Smooth muscle cell (in vitro differentiated cells): Measurements from ENCODE around the gene DNAJC6. TPM values are rescaled to one million over a fixed set of nuclear protein-coding genes. Genes with fewer than 3 reads are reported as not detected.

Source experiments
- DNase-seq: peaks from one replicate; lab custom pipeline; 2025; ENCODE audit not compliant: unreplicated experiment; lab: John Stamatoyannopoulos, UW
- H2AFZ ChIP-seq: fragments of 200-600 bp; sonication (generic); 2 replicates; pipeline ENCODE4 v1.6.0; 2016; ENCODE audit warnings: antibody characterized with exemption, low read depth, mild to moderate bottlenecking
- H3F3A ChIP-seq: fragments of 200-600 bp; sonication (generic); 2 replicates; pipeline ENCODE4 v1.6.0; 2017; ENCODE audit warnings: antibody characterized with exemption, low read depth
- H3K27ac ChIP-seq: fragments of 200-600 bp; sonication (generic); 2 replicates; pipeline ENCODE4 v1.5.1; 2016; ENCODE audit warnings: low read depth, mild to moderate bottlenecking
- H3K27me3 ChIP-seq: fragments of 200-600 bp; sonication (generic); 2 replicates; pipeline ENCODE4 v1.6.1; 2016; ENCODE audit warnings: low read depth, mild to moderate bottlenecking
- H3K36me3 ChIP-seq: fragments of 200-600 bp; sonication (generic); 2 replicates; pipeline ENCODE4 v1.5.1; 2016; ENCODE audit warnings: low read depth
- H3K4me1 ChIP-seq: fragments of 200-600 bp; sonication (generic); 2 replicates; pipeline ENCODE4 v1.5.1; 2016; ENCODE audit warnings: low read depth
- H3K4me2 ChIP-seq: fragments of 200-600 bp; sonication (generic); 2 replicates; pipeline ENCODE4 v1.6.0; 2016; ENCODE audit warnings: mild to moderate bottlenecking
- H3K4me3 ChIP-seq: fragments of 200-600 bp; sonication (generic); 2 replicates; pipeline ENCODE4 v1.5.1; 2016; ENCODE audit warnings: mild to moderate bottlenecking
- H3K79me2 ChIP-seq: fragments of 200-600 bp; sonication (generic); 2 replicates; pipeline ENCODE4 v1.6.0; 2016; ENCODE audit warnings: low read depth, mild to moderate bottlenecking
- H3K9ac ChIP-seq: fragments of 200-600 bp; sonication (generic); 2 replicates; pipeline ENCODE4 v1.6.0; 2016; ENCODE audit warnings: low read depth
- H3K9me3 ChIP-seq: fragments of 200-600 bp; sonication (generic); replicated peaks from 2 replicates; pipeline ENCODE4 v1.5.1; 2016; ENCODE audit warnings: low read depth
- H4K20me1 ChIP-seq: fragments of 200-600 bp; sonication (generic); 2 replicates; pipeline ENCODE4 v1.6.0; 2016; ENCODE audit warnings: low read depth
- WGBS: methylation state at CpG from one replicate; pipeline ENCODE4 v1.1.7; 2016; ENCODE audit warnings: low lambda C conversion rate; 5-methylcytosine and 5-hydroxymethylcytosine counted together
- polyA plus RNA-seq: library from polyadenylated mRNA; unstranded; fragments of >200 nt; fragmentation: Nextera tagmentation; extraction: Ambion mirVana; gene quantifications from 2 replicates; pipeline ENCODE4 v1.2.1, GENCODE V29; 2016
- total RNA-seq: library from RNA; depleted of rRNA; stranded (reverse); fragments of >200 nt; gene quantifications from 2 replicates; pipeline ENCODE4 v1.2.3, GENCODE V29; 2014
- TF ChIP-seq, protein P1 (sequence below): fragments of 200-600 bp; sonication (generic); IDR thresholded peaks from 2 replicates; pipeline ENCODE4 v1.5.1; 2017; ENCODE audit warnings: borderline replicate concordance, mild to moderate bottlenecking, antibody characterized with exemption; ENCODE audit not compliant: insufficient read depth, poor library complexity, severe bottlenecking

The DNAJC6 gene
- total and polyA plus RNA-seq, 2 experiments from 2014 or later = 0.70 to 7.8 TPM

DNA sequence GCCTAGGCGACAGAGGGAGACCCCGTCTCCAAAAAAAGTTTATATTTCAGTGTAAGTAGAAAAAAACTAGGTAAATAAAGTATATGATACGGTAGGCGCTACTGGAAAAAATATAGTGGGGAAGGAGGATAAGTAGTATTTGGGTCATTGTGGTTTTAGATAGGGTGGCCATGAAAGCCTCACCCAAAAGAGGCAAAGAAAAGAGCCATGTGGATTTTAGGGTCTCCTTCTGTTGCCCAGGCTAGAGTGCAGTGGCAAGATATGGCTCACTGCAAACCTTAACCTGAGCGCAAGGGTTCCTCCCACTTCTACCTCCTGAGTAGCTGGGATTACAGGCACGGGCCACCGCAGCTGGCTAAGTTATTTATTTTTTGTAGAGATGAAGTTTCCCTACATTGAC, 128.3 kb downstream of the DNAJC6 start:
- no peak for DNase-seq
- Histone ChIP-seq H3K4me2 (no peak overlapping the region), H3K4me1 (peaks cover 8% of the 10 kb centered on the region), H3K36me3 (no peaks in the 10 kb centered on the region), H4K20me1 (peaks cover 12% of the 10 kb centered on the region), H3K27me3 (no peaks in the 10 kb centered on the region), H2AFZ (no peak overlapping the region), H3K9me3 (no peaks in the 10 kb centered on the region), H3K27ac (no peak overlapping the region), H3K9ac (no peak overlapping the region), H3K4me3 (no peak overlapping the region), H3F3A (peaks cover 13% of the 10 kb centered on the region), H3K79me2 (peaks cover 3% of the 10 kb centered on the region)
- TF ChIP-seq, protein P1, sequence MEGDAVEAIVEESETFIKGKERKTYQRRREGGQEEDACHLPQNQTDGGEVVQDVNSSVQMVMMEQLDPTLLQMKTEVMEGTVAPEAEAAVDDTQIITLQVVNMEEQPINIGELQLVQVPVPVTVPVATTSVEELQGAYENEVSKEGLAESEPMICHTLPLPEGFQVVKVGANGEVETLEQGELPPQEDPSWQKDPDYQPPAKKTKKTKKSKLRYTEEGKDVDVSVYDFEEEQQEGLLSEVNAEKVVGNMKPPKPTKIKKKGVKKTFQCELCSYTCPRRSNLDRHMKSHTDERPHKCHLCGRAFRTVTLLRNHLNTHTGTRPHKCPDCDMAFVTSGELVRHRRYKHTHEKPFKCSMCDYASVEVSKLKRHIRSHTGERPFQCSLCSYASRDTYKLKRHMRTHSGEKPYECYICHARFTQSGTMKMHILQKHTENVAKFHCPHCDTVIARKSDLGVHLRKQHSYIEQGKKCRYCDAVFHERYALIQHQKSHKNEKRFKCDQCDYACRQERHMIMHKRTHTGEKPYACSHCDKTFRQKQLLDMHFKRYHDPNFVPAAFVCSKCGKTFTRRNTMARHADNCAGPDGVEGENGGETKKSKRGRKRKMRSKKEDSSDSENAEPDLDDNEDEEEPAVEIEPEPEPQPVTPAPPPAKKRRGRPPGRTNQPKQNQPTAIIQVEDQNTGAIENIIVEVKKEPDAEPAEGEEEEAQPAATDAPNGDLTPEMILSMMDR = no peak
- WGBS = 98% methylated on average over 7 of the region's 7 CpGs

DNA sequence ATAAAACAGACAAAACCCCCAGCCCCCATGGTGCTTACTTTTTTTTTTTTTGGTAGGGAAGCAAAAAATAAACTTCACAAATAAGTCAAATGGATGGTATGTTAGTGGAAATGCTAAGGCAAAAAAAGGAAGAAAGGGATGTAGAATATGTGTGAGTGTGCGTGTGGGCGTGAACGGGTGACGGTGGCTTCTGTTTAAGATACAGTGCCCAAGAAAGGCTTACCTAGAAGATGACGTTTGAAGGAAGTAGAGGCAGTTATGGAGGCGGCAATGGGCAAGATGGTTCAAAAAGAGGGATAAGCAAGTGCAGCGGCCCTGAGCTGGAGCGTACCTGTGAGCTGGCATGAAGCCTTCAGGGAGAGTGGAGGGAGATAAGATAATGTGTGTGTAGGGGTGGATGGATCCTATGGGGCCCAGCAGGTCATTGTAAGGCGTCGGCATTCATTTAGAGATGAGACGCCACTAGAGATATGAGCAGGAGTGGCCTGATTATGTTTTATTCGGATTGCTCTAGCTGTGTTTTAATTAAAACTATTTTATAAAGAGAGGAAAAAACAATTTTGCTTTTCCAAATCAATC, 131.1 kb downstream of the DNAJC6 start:
- Histone ChIP-seq H3K27me3 (no peaks in the 10 kb centered on the region), H3K36me3 (no peaks in the 10 kb centered on the region), H3K4me2 (no peak overlapping the region), H3K4me1 (peaks cover 7% of the 10 kb centered on the region), H3K4me3 (no peak overlapping the region), H3K9ac (no peak overlapping the region), H3K79me2 (no peaks in the 10 kb centered on the region), H3K9me3 (no peaks in the 10 kb centered on the region), H3F3A (peaks cover 4% of the 10 kb centered on the region), H3K27ac (no peak overlapping the region), H4K20me1 (no peaks in the 10 kb centered on the region), H2AFZ (no peak overlapping the region)
- WGBS = 88% methylated on average over 12 of the region's 12 CpGs
- TF ChIP-seq, protein P1 = no peak
- DNase-seq = no peak

DNA sequence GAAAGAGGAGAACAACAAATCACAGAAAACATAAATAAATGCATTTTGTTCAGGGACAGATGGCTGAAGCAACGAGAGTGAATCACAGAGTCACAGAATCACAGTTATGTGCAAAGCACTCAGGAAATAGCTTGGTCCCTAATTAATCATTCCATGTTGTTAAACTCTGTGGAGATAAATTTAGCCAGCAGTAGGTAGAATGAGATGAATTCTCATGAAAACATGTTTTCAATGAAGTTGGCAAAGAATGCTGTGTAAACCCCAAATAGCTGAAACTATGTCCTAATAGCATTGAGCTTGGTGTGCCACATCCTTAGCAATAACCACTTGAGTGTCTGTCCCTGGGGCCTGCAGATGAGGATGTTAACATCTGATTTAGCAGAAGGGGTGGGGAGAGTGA, 131.6 kb downstream of the DNAJC6 start:
- Histone ChIP-seq H3K9me3 (no peaks in the 10 kb centered on the region), H3K79me2 (no peaks in the 10 kb centered on the region), H3K36me3 (no peaks in the 10 kb centered on the region), H3K4me2 (no peak overlapping the region), H3K4me1 (peaks cover 3% of the 10 kb centered on the region), H2AFZ (no peak overlapping the region), H3K9ac (no peak overlapping the region), H3K27me3 (no peaks in the 10 kb centered on the region), H3F3A (peaks cover under 1% of the 10 kb centered on the region), H3K4me3 (no peak overlapping the region), H4K20me1 (no peaks in the 10 kb centered on the region), H3K27ac (no peak overlapping the region)
- TF ChIP-seq, protein P1 = no peak
- DNase-seq = no peak
- 31% methylated on average over 1 of the region's 1 CpG for WGBS

DNA sequence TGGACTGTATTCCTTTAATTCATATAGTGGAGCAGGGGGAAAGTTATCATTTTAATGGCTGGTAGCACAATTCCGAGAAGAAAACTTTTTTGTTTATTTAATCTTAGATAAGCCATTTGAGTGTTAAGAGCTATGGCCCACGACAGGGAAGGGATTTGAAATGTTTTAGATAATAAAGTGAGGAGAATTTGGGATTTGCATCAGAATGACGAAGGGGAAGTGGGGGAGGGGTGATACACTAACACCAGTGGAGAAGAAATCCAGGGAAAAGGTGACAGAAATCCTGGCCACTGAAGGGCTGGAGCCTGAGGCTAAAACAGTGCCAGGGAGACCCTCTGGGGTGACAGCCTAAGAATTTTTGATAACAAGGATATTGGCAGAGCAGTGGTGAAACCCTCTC, 132.1 kb downstream of the DNAJC6 start:
- H3K27ac ChIP-seq = no peak overlapping the region
- no peak overlapping the region for H2AFZ ChIP-seq
- H3F3A ChIP-seq = no peaks in the 10 kb centered on the region
- DNase-seq = no peak
- H3K9ac ChIP-seq = no peak overlapping the region
- H3K4me1 ChIP-seq = no peaks in the 10 kb centered on the region
- 31% methylated on average over 3 of the region's 3 CpGs for WGBS
- TF ChIP-seq, protein P1 = no peak
- H3K79me2 ChIP-seq = no peaks in the 10 kb centered on the region
- no peaks in the 10 kb centered on the region for H3K9me3 ChIP-seq
- H3K4me3 ChIP-seq = no peak overlapping the region
- H3K36me3 ChIP-seq = no peaks in the 10 kb centered on the region
- no peak overlapping the region for H3K4me2 ChIP-seq
- H4K20me1 ChIP-seq = no peaks in the 10 kb centered on the region
- no peaks in the 10 kb centered on the region for H3K27me3 ChIP-seq
